Activated effector memory CD4-positive, alpha-beta T cell treated with Interleukin-2 at 50 U/mL for 16 hours (primary cell): ENCODE results near the gene PADI3.

Source experiments
- DNase-seq: peaks from one replicate; pipeline ENCODE4 v3.0.0-alpha.2; 2020

Gene PADI3

GRCh38 chr1:17243274-17243673, 5.6 kb upstream of the PADI3 start:
- no peak for DNase-seq

DNA sequence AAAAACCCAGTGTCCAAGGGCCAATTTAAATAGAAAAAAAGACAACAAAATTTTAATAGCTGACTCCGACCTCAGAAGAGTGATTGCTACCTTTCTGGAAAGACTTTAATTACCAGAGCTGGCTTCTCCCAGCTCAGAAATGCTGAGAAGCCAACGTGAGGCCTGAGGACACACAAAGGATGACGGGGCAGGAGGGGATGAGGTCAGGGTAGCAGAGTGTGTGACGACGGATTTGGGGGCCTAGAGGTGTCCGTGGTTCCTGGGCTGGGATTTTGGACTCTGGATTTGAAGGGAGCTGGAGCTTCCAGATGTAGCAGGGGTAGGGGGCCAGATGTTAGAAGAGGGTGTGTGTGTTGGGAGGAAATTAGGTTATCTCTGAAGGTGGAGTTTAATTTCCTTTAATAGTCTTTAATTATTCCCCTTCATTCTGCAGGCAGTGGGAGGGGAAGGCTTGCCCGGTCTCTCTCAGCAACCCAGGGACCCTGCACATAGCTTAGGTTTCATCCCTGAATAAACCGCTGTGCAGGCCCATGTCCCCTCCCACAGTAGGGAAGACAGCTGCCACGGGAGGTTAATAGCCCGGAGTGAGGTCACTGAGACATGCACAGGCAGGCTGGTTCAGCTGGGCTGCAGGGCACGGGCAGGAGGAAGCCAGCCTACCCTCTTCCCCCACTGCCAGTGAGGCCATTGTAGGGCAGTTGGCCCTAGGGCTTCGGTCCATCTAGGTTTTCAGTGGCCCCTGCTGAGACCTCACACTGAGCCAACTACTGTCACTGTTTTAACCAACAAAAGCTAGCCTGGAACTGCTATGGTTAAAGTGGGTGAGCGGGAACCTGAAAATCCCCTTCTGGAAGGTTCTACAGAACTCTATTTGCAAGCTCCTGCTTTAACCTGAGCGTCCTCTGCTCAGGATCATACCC, 3.8 kb upstream of the PADI3 start:
- no peak for DNase-seq

- no peak for DNase-seq
Measured at GRCh38 chr1:17245816-17246325, 3.0 kb upstream of the PADI3 start.

DNA sequence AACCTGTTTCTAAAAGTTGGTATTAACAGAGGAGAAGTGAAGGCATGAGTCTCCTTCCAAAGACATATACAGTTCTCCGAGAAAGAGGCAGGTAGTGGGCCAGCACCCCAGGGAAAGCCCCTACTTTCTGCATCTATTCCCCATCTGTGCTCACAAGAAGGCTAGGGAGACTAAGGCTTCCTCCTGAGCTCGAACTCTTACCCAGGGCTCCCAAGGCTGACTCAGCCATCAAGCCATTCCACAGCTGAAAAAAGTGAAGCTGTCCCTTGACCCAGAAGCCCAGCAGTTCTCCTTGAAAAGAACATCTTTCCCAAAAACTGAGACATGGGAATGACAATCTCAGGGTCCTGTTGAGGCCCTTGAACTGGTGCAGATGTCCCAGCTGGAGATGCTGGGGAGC, 1.9 kb upstream of the PADI3 start:
- DNase-seq, result no peak

DNA sequence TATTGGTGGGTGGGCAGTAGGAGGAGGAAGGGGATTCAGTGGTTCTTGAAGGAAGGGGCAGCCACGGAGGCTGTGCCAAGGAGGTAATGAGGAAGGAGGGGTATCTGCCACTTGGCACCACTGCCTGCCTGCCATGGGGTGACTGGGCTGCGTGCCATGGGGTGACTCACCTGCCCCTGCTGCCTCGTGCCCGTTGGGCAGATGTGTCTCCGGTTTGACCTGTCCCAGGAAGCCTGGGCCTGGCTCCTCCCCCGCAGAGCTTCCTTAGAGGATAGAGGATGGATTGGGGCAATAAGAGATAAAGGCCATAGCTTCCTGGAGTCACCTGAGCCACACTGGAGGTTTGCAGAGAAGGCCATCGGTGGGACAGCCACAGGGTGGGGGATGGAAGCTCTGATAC, 1.7 kb downstream of the PADI3 start:
- DNase-seq, result no peak

GRCh38 chr1:17251246-17251645, 2.3 kb downstream of the PADI3 start:
- no peak for DNase-seq

GRCh38 chr1:17251701-17252376, 2.9 kb downstream of the PADI3 start:
- no peak for DNase-seq

- DNase-seq, result no peak
Measured at GRCh38 chr1:17255336-17255735, 6.4 kb downstream of the PADI3 start.

DNA sequence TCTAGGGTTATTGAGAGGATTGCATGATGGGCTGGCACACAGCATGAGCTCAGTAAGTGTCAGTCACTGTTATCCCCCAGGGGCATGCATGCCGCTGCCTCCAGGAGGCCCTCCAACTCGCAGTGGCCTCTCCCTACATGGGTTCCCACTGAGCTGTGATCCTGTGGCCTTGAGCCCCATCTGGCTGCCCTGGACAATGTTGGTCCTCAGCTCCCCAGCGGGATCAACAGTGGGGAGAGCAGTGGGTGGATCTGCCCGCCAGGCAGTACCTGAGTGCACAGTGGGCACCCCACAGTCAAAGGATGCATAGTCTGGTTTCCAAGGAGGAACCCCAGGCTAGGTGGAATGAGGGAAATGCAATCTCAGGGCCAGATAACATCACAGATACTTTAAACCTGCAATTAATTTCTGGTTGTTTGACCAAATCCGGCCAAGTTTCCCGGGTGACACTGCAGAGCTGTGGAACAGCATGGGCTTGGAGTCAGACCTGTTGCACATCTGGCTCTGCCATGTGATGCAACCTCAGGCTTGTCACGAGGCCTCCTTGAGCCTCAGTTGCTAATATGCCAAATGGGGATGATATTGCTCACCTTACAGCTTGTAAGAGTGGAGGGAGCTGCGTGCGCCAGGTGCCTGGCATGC, 9.3 kb downstream of the PADI3 start:
- no peak for DNase-seq

DNA sequence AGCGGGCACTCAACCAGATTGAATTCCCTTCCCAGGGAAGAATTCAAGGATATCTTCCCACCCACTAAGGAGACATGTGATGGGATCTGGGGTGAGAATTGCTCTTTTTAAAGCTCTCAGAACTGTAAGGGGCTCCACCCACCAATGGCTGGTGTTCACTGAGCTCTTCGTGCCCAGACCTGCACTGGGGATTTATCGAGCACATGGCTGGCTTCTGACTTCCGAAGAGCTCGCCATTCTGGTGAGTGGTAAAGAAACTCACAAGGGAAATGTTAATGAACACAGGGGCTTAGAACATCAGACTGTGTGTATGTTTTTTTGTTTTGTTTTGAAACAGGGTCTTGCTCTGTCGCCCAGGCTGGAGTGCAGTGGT, 9.8 kb downstream of the PADI3 start:
- DNase-seq, result no peak

- no peak for DNase-seq
Measured at GRCh38 chr1:17259233-17259873, 10.5 kb downstream of the PADI3 start.

DNA sequence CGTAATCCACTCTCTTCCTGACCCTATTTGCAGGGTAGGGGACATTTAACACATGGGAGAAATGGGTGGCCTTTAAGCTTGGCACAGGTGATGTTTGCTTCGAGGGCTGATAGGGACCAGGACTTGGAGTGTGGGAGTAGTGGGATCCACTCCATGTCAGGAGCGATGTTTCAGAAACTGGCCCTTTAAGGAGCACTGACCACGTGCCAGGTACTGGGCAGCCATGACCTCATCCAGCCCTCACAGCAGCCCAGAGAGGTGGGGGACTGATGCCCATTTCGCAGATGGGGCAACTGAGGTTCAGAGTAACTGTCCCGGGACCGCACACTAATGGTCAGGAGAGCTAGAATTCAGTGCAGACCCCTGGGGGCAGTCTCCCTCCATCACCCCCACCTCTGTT, 11.4 kb downstream of the PADI3 start:
- DNase-seq, result no peak

- DNase-seq, result no peak
Measured at GRCh38 chr1:17260738-17261137, 11.8 kb downstream of the PADI3 start.

- DNase-seq, result no peak
Measured at GRCh38 chr1:17263936-17264335, 15.0 kb downstream of the PADI3 start.

- DNase-seq, result no peak
Measured at GRCh38 chr1:17264470-17264869, 15.6 kb downstream of the PADI3 start.

DNA sequence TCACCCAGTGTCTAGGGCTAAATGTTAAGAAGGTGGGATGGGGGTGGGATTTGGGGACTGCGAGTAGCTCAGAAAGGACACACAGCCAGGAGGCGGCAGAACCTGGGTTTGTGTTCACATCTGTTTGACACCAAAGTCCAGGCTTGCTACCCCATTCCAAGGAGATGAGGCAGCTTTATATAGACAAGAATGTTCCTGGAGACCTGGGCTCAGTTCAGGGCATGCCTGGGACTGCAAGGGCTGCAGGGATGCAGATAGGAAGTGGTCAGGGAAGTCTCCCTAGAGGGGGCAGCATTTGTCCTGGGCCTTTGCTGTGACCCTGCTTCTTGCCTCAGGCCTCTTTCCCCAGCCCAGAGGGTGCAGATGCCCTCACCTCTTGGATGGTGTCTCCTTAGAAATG, 16.3 kb downstream of the PADI3 start:
- DNase-seq, result no peak

- no peak for DNase-seq
Measured at GRCh38 chr1:17265950-17266349, 17.1 kb downstream of the PADI3 start.

GRCh38 chr1:17270891-17271765, 22.2 kb downstream of the PADI3 start:
- DNase-seq, result no peak

- no peak for DNase-seq
Measured at GRCh38 chr1:17272066-17272465, 23.2 kb downstream of the PADI3 start.

DNA sequence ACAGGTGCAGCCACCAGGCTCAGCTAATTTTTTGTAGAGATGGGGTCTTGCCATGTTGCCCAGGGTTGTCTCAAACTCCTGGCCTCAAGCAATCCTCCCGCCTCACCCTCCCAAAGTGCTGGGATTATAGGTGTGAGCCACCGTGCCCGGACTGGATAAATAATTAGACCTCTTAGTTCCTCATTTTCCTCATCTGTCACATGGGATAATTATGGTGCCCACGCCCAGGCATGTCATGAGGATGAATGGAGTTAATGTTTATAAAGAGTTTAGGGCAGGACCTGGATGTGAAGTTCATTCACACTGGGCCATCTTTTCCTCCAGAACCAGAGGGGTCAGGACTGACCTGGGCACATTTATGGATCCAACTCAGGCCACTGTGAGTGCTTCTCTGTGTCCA, 23.7 kb downstream of the PADI3 start:
- DNase-seq, result no peak

- DNase-seq, result no peak
Measured at GRCh38 chr1:17273096-17273495, 24.2 kb downstream of the PADI3 start.
